ENCODE data around the gene CD209. TPM values are rescaled to one million over a fixed set of nuclear protein-coding genes. Genes with fewer than 3 reads are reported as not detected.

The CD209 gene
- total RNA-seq, 1 experiment from 2014 or later = not detected

GRCh38 chr19:7742575-7742974 is 4.8 kb downstream of the CD209 start:
- Mint-ChIP-seq H3K4me3 (ENCODE audit: unreplicated experiment) (no peak overlapping the region), H3K9me3 (ENCODE audit: unreplicated experiment) (peaks cover 10% of the 10 kb centered on the region), H3K36me3 (ENCODE audit: insufficient read depth, unreplicated experiment) (no peaks in the 10 kb centered on the region), H3K27me3 (ENCODE audit: insufficient read depth, unreplicated experiment) (peaks cover 15% of the 10 kb centered on the region), H3K27ac (ENCODE audit: unreplicated experiment) (no peak overlapping the region), H3K4me1 (ENCODE audit: low read depth, unreplicated experiment) (no peaks in the 10 kb centered on the region)
- H3K36me3 ChIP-seq (ENCODE audit: control insufficient read depth, insufficient read depth, low read length) = no peaks in the 10 kb centered on the region
- BruUV-seq (replicated peaks) = no TSS peak
- no peak for TF ChIP-seq CTCF (IDR thresholded peaks at IDR 0.05; ENCODE audit: insufficient read depth in 1 of 2, low read depth in 1 of 2, low read length in 1 of 2, severe bottlenecking in 1 of 2, unreplicated experiment in 1 of 2)
- no peak for DNase-seq
- H3K4me3 ChIP-seq (ENCODE audit: low read depth, low read length) = no peak overlapping the region
- H3K4me1 ChIP-seq = no peaks in the 10 kb centered on the region
- H3K9me3 ChIP-seq = no peaks in the 10 kb centered on the region
- intact Hi-C loops (cut with micrococcal nuclease; ENCODE audit: unreplicated experiment) = no loop called here
- ChIA-PET POLR2A (no interaction called here), CTCF (no interaction called here)
- no peaks in the 10 kb centered on the region for H3K27me3 ChIP-seq (replicated peaks; ENCODE audit: control insufficient read depth, insufficient read depth, low read length)

- DNase-seq = no peak
- no peaks in the 10 kb centered on the region for H3K36me3 Mint-ChIP-seq (ENCODE audit: insufficient read depth, unreplicated experiment)
- no peak overlapping the region for H3K4me3 Mint-ChIP-seq (ENCODE audit: unreplicated experiment)
- CTCF ChIA-PET = no interaction called here
- POLR2A ChIA-PET = no interaction called here
- peaks cover 20% of the 10 kb centered on the region for H3K27me3 Mint-ChIP-seq (ENCODE audit: insufficient read depth, unreplicated experiment)
- Histone ChIP-seq H3K4me3 (ENCODE audit: low read depth, low read length) (no peak overlapping the region), H3K9me3 (no peaks in the 10 kb centered on the region), H3K27me3 (replicated peaks; ENCODE audit: control insufficient read depth, insufficient read depth, low read length) (no peaks in the 10 kb centered on the region), H3K4me1 (no peaks in the 10 kb centered on the region), H3K36me3 (ENCODE audit: control insufficient read depth, insufficient read depth, low read length) (no peaks in the 10 kb centered on the region)
- no TSS peak for BruUV-seq (replicated peaks)
- peaks cover 10% of the 10 kb centered on the region for H3K9me3 Mint-ChIP-seq (ENCODE audit: unreplicated experiment)
- TF ChIP-seq CTCF (IDR thresholded peaks at IDR 0.05; ENCODE audit: insufficient read depth in 1 of 2, low read depth in 1 of 2, low read length in 1 of 2, severe bottlenecking in 1 of 2, unreplicated experiment in 1 of 2) = no peak
- no peak overlapping the region for H3K27ac Mint-ChIP-seq (ENCODE audit: unreplicated experiment)
- no peaks in the 10 kb centered on the region for H3K4me1 Mint-ChIP-seq (ENCODE audit: low read depth, unreplicated experiment)
- intact Hi-C loops (cut with micrococcal nuclease; ENCODE audit: unreplicated experiment) = no loop called here
These were observed 6.7 kb downstream of the CD209 start for GRCh38 chr19:7740682-7741054.

- Histone ChIP-seq H3K27me3 (replicated peaks; ENCODE audit: control insufficient read depth, insufficient read depth, low read length) (no peaks in the 10 kb centered on the region), H3K9me3 (no peaks in the 10 kb centered on the region), H3K4me3 (ENCODE audit: low read depth, low read length) (no peak overlapping the region), H3K36me3 (ENCODE audit: control insufficient read depth, insufficient read depth, low read length) (no peaks in the 10 kb centered on the region), H3K4me1 (no peaks in the 10 kb centered on the region)
- H3K4me1 Mint-ChIP-seq (ENCODE audit: low read depth, unreplicated experiment) = no peaks in the 10 kb centered on the region
- DNase-seq = no peak
- TF ChIP-seq CTCF (IDR thresholded peaks at IDR 0.05; ENCODE audit: insufficient read depth in 1 of 2, low read depth in 1 of 2, low read length in 1 of 2, severe bottlenecking in 1 of 2, unreplicated experiment in 1 of 2) = no peak
- CTCF ChIA-PET = no interaction called here
- BruUV-seq (replicated peaks) = no TSS peak
- no peaks in the 10 kb centered on the region for H3K36me3 Mint-ChIP-seq (ENCODE audit: insufficient read depth, unreplicated experiment)
- H3K27me3 Mint-ChIP-seq (ENCODE audit: insufficient read depth, unreplicated experiment) = peaks cover 20% of the 10 kb centered on the region
- no peak overlapping the region for H3K4me3 Mint-ChIP-seq (ENCODE audit: unreplicated experiment)
- intact Hi-C loops (cut with micrococcal nuclease; ENCODE audit: unreplicated experiment) = no loop called here
- POLR2A ChIA-PET = no interaction called here
- H3K9me3 Mint-ChIP-seq (ENCODE audit: unreplicated experiment) = peaks cover 10% of the 10 kb centered on the region
- H3K27ac Mint-ChIP-seq (ENCODE audit: unreplicated experiment) = no peak overlapping the region
These were observed 7.3 kb downstream of the CD209 start for GRCh38 chr19:7739801-7740681.
